Suppressor macrophage treated with lipopolysaccharide for 1 hour (primary cell): ENCODE measurements around the gene MYH7.
A peak's percentile ranks its signal among the peaks of the same experiment; 100 is the strongest.

Source experiments
- DNase-seq, 3 donors: peaks; one replicate each; pipeline ENCODE4 v3.0.0-alpha.2; 2020 to 2022

Gene MYH7

DNA sequence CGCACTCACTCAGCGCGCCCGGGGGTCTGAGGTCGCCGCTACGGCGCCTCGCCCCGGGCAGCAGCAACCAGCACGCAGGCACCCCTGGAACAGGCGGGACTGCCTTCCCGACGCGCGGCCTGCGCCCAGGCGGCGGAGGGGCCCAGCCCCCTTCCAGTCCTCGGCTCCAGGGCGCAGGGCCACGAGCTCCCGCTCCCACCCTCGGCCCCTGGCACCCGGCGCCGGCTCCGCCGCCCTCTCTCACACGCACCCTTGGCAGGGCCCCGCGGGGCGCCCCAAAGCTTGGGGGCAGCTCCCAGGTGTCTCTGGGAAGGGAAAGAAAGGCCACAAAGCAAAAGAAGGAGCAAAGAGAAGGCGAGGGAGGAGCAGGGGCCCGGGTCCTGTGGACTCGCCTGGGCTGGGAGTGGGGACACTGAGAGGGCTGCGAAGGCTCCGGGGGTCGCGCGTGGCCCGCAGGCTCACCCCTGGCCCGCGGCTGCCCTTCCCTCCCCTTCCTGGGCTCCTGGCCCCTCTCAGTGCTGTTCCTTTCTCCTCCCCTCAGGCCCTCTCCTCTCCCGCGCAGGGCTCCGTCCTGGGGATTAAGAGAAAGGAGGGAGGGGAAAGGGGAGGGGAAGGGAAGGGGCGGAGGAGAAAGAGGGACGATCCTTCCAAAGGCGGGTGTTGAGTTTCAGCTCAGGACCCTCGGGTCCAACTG, 69.6 kb downstream of the MYH7 start:
- no peak for DNase-seq

DNA sequence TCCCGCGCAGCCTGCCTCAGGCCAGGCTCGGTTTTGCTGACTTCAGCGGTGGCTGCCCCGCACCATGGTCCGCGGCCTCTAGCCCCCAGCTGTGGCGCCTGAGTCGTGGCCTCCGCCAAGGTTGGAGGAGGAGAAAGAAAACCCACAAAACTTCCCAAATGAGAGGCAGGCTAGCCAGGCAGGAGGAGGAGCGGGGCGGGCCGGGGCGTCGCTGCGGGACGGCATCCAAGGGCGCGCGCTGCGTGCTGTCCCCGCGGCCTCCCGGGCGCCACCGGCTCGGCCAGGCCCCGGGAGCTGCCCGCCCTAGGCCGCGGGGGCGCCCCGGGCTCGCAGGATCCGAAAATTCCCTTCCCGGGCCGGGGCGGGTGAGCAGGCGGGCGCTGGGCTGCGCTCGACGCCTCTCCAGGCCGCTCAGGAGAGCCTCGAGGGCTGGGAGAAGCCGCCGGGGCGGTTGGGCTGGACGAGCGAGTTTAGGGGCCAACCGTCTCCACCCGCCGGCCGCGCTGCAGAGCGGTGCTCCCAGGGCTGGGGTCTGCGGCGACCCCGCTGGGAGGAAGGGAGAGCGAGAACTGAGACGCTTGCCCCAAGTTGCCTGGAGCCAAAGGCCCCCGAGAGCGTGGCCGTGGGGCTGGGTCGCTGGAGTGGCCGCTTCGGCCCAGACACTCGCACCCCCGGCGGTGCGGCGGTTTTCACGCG, 70.3 kb downstream of the MYH7 start, which contains the start of gene EFS:
TSS of gene EFS (minus strand) at position 137 of the 696 bp plus-strand sequence. CDS start 147 bp downstream, outside the sequence.
- DNase-seq, result peak in 1 of 3 donors; percentile 30

DNA sequence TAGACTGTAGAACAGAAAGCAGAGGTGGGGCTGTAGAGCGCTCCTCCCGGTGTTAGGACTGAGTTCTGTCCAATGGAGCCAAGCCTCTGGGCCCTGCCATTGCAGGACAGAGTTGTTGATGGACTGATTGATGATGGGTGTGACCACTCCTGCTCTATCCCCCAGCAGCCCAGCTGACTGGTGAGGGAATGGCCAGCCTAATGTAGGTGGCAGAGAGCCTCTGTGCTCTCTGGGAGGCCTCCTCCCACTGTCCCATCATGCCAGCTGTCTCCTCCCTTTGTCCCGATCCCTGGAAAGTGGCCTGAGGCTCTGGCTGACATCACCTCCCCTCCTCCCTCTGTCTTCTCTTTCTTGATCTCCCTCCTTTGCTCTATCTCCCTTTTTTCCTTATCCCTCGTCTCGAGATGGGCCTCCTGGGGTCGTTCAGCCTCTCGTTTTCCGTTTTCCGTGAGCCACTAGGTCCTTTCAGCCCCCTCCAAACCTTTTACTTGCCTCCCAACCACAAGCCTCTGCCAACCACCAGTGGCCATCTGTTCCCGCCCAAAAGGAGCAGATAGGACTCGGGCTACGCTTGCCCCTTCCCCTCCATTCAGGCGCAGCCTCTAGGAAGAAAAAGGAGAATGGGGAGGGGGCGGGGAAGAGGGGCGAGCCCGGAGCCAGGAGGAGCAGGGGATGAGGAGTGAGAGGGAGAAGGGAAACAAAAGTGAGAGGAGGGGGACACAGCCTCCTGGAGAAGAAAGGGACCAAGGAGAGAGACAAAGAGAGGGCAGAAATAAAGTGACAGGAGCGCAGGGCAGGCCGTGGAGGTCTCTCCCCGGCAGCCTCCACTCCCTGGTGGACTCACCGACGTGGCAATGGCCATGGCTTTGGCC, 71.1 kb downstream of the MYH7 start:
- DNase-seq, result no peak
